Liver (tissue), 9 donors: Measurements from ENCODE around the gene KIAA1217. TPM values are rescaled to one million over a fixed set of nuclear protein-coding genes. Genes with fewer than 3 reads are reported as not detected.

Experiments
- DNase-seq: peaks from one replicate; pipeline ENCODE4 v3.0.0-alpha.2; 2017; ENCODE audit warnings: low spot score
- H3K27ac ChIP-seq, 2 donors: one replicate each; pipeline ENCODE4 v1.7.0; 2013; ENCODE audit warnings: inconsistent platforms in 2 of 2, low read length in 2 of 2, control low read depth in 1 of 2, low read depth in 1 of 2, mild to moderate bottlenecking in 1 of 2
- H3K27me3 ChIP-seq, 4 donors: one replicate each; pipeline versions ENCODE4 v1.6.1 to v1.7.0; 2013; ENCODE audit warnings: low read length in 3 of 4, inconsistent platforms in 1 of 4, mild to moderate bottlenecking in 1 of 4, moderate library complexity in 1 of 4; ENCODE audit not compliant: control insufficient read depth in 4 of 4, insufficient read depth in 4 of 4
- H3K36me3 ChIP-seq, 4 donors: one replicate each; pipeline versions ENCODE4 v1.6.1 to v1.7.0; 2013; ENCODE audit warnings: low read length in 3 of 4, mild to moderate bottlenecking in 3 of 4, low read depth in 1 of 4, moderate library complexity in 1 of 4; ENCODE audit not compliant: control insufficient read depth in 4 of 4, insufficient read depth in 3 of 4
- H3K4me1 ChIP-seq, 4 donors: one replicate each; pipeline versions ENCODE4 v1.6.1 to v1.7.0; 2013; ENCODE audit warnings: low read length in 3 of 4, mild to moderate bottlenecking in 3 of 4, moderate library complexity in 1 of 4; ENCODE audit not compliant: control insufficient read depth in 4 of 4, insufficient read depth in 4 of 4
- H3K4me3 ChIP-seq, 3 donors: one replicate each; pipeline versions ENCODE4 v1.6.1 to v1.7.0; 2013; ENCODE audit warnings: low read length in 3 of 3, control low read depth in 1 of 3, low read depth in 1 of 3, mild to moderate bottlenecking in 1 of 3
- H3K9ac ChIP-seq, 2 donors: one replicate each; pipeline ENCODE4 v1.7.0; 2013; ENCODE audit warnings: low read length in 2 of 2, mild to moderate bottlenecking in 2 of 2, moderate library complexity in 2 of 2, control low read depth in 1 of 2, low read depth in 1 of 2
- H3K9me3 ChIP-seq, 4 donors: one replicate each; pipeline versions ENCODE4 v1.6.1 to v1.7.0; 2013; ENCODE audit warnings: low read length in 3 of 4; ENCODE audit not compliant: control insufficient read depth in 4 of 4
- CTCF ChIP-seq: fragments of 150-350 bp; IDR thresholded peaks from 2 replicates; pipeline ENCODE4 v1.5.1; 2017; ENCODE audit warnings: improper control_type of control experiment, low read depth, low read length; ENCODE audit not compliant: missing input control
- FOXA1 ChIP-seq: IDR thresholded peaks from 2 replicates; pipeline ENCODE4 v1.6.1; 2016; ENCODE audit warnings: antibody characterized with exemption
- GABPA ChIP-seq, 2 donors: IDR thresholded peaks in 1 of 2; conservative IDR thresholded peaks in 1 of 2; 2 replicates each; pipeline ENCODE4 v1.6.1; 2016; ENCODE audit warnings: antibody characterized with exemption in 2 of 2, mild to moderate bottlenecking in 1 of 2, moderate library complexity in 1 of 2
- HNF4A ChIP-seq, 2 donors: conservative IDR thresholded peaks; 2 replicates each; pipeline ENCODE4 v1.6.1; 2016; ENCODE audit warnings: antibody characterized with exemption in 2 of 2, mild to moderate bottlenecking in 2 of 2
- HNF4G ChIP-seq: IDR thresholded peaks from 2 replicates; pipeline ENCODE4 v1.6.1; 2016; ENCODE audit warnings: antibody characterized with exemption
- JUND ChIP-seq, 2 donors: IDR thresholded peaks; 2 replicates each; pipeline ENCODE4 v1.6.1; 2016; ENCODE audit warnings: antibody characterized with exemption in 2 of 2
- NR2F2 ChIP-seq: IDR thresholded peaks from 2 replicates; pipeline ENCODE4 v1.6.1; 2016; ENCODE audit warnings: antibody characterized with exemption
- RAD21 ChIP-seq, 2 donors: IDR thresholded peaks; 2 replicates each; pipeline ENCODE4 v1.6.1; 2016; ENCODE audit warnings: antibody characterized with exemption in 2 of 2, mild to moderate bottlenecking in 2 of 2
- REST ChIP-seq: IDR thresholded peaks from 2 replicates; pipeline ENCODE4 v1.6.1; 2016; ENCODE audit warnings: antibody characterized with exemption, mild to moderate bottlenecking
- SP1 ChIP-seq: IDR thresholded peaks from 2 replicates; pipeline ENCODE4 v1.6.1; 2018; ENCODE audit warnings: antibody characterized with exemption, mild to moderate bottlenecking
- TAF1 ChIP-seq: conservative IDR thresholded peaks from 2 replicates; pipeline ENCODE4 v1.6.1; 2016; ENCODE audit warnings: antibody characterized with exemption, mild to moderate bottlenecking
- YY1 ChIP-seq: IDR thresholded peaks from 2 replicates; pipeline ENCODE4 v1.6.1; 2016; ENCODE audit warnings: antibody characterized with exemption, mild to moderate bottlenecking
- WGBS: extraction: QIAGEN DNeasy Blood & Tissue Kit; methylation state at CpG from one replicate; pipeline ENCODE4 v1.1.7; 2013; 5-methylcytosine and 5-hydroxymethylcytosine counted together
- polyA plus RNA-seq, 2 donors: library from polyadenylated mRNA; stranded (reverse) in 1 of 2; unstranded in 1 of 2; fragments of 200-250 nt in 1 of 2; fragments of >200 nt in 1 of 2; fragmentation: Nextera tagmentation in 1 of 2; extraction: Ambion mirVana in 1 of 2; gene quantifications; one replicate each; pipeline versions ENCODE4 v1.2.1 to v1.2.3, GENCODE V29; 2013 to 2015
- total RNA-seq, 2 donors: library from RNA; depleted of rRNA; stranded (reverse); fragments of >200 nt; gene quantifications; one replicate each; pipeline ENCODE4 v1.2.3, GENCODE V29; 2014
- TF ChIP-seq, protein P1 (sequence below): IDR thresholded peaks from 2 replicates; pipeline ENCODE4 v1.6.1; 2016; ENCODE audit warnings: antibody characterized with exemption
- TF ChIP-seq, protein P2 (sequence below): IDR thresholded peaks from 2 replicates; pipeline ENCODE4 v1.6.1; 2016; ENCODE audit warnings: antibody characterized with exemption
- TF ChIP-seq, protein P3 (sequence below): IDR thresholded peaks from 2 replicates; pipeline ENCODE4 v1.6.1; 2016; ENCODE audit warnings: antibody characterized with exemption
- donor health status: healthy.
- donor health status: healthy.
- donor health status: healthy.
- donor health status: healthy.
- donor health status: healthy.

KIAA1217 gene
- total and polyA plus RNA-seq, 4 donors = 4.5 to 12.8 (median 6.8) TPM

DNA sequence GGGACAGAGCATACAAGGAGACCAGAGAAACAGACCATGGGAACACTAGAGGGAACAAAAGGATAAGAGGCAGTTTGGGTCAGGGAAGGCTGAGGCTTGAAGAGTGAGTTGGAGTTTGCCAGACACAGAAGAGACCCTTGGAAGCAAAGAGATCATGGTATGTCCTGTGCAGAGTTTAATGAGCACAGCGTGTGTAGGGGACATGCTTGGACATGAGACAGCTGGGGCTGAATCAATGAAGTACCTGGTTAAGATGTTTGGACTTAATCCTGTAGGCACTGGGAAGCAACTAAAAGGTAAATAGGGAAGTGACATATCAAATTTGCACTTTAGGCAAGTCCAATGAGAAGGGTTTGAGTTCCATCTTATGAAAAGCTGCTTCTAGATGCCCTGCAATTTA lies 79.6 kb downstream of the KIAA1217 start:
- 87% methylated on average over 1 of the region's 1 CpG for WGBS
- Histone ChIP-seq H3K9me3 (no peaks in the 10 kb centered on the region), H3K27ac (no peak overlapping the region), H3K4me3 (no peak overlapping the region), H3K4me1 (no peaks in the 10 kb centered on the region), H3K27me3 (no peaks in the 10 kb centered on the region), H3K36me3 (no peaks in the 10 kb centered on the region), H3K9ac (no peak overlapping the region)
- TF ChIP-seq GABPA (IDR thresholded peaks at IDR 0.05 in 1 of 2, conservative IDR thresholded peaks at IDR 0.05 in 1 of 2) (no peak), JUND (IDR thresholded peaks at IDR 0.05) (no peak), CTCF (no peak), FOXA1 (no peak), NR2F2 (no peak)
- TF ChIP-seq, protein P1, sequence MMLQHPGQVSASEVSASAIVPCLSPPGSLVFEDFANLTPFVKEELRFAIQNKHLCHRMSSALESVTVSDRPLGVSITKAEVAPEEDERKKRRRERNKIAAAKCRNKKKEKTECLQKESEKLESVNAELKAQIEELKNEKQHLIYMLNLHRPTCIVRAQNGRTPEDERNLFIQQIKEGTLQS = no peak
- TF ChIP-seq, protein P2, sequence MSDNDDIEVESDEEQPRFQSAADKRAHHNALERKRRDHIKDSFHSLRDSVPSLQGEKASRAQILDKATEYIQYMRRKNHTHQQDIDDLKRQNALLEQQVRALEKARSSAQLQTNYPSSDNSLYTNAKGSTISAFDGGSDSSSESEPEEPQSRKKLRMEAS = no peak
- no peak for DNase-seq

DNA sequence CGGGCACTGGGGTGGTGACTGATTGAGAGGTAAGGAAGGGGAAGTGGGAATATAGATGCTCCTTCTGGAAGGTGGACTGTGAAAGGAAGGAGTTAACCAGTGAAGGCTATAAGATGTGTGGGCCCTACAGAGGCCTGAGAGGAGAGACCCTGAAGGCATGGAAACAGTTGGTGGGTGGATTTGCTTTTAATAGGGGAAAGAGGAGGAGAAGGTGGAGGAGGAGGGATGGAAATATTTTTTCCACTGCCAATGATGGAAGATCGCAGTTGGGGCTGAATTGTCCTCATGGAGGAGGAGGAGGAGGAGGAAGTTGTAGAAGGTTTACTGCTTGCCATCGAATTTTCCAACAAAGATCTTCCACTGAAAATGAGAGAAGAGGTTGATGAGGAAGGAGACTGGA lies 80.3 kb downstream of the KIAA1217 start:
- Histone ChIP-seq H3K9ac (no peak overlapping the region), H3K4me1 (no peaks in the 10 kb centered on the region), H3K36me3 (no peaks in the 10 kb centered on the region), H3K4me3 (no peak overlapping the region), H3K27me3 (no peaks in the 10 kb centered on the region), H3K27ac (no peak overlapping the region), H3K9me3 (no peaks in the 10 kb centered on the region)
- TF ChIP-seq HNF4A (conservative IDR thresholded peaks at IDR 0.05) (no peak), YY1 (no peak), FOXA1 (no peak), RAD21 (IDR thresholded peaks at IDR 0.05) (no peak), SP1 (no peak), NR2F2 (no peak)
- TF ChIP-seq, protein P2 = no peak
- no peak for DNase-seq
- 84% methylated on average over 3 of the region's 3 CpGs for WGBS

DNA sequence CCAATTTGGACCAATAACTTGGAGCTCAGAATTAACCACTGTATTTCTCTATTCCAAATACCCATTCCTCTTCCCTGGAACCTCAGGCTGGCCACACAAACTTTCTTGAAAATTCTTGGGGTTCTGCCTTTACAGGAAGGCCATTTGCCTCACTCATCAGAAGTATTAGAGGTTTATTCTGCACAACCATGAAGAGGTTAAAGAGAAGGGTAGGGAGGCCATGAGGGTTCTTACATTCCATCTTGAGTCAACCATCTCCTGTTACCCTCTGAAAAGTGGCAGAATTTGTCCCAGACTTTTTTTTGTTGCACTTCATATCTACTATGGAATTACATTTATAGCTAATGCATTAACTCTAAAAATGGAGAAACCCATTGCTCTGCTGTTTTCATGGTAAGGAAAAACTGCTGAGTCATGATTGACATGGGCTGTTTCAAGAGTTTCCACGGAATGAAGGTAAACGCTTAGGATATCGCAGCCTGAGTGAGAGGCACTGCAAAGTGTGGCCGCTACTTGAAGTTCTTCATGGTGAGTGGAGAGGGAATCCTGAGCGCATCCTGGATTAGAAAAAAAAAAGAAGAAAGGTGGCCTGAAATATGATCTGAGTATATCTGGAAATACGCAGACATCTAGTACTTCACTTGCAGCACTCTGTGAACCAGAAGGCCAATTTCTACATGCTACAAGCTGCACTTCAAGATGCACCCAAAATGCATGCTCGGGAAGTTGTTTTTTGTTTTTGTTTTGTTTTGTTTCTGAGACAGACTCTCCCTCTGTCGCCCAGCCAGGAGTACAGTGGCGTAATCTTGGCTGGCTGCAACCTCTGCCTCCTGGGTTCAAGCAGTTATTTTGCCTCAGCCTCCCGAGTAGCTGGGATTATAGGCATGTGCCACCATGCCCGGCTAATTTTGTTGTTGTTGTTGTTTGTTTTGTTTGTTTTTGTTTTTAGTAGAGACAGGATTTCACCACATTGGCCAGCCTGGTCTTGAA lies 83.7 kb downstream of the KIAA1217 start:
- Histone ChIP-seq H3K27me3 (no peaks in the 10 kb centered on the region), H3K9ac (no peak overlapping the region), H3K27ac (no peak overlapping the region), H3K36me3 (no peaks in the 10 kb centered on the region), H3K4me1 (no peaks in the 10 kb centered on the region), H3K9me3 (no peaks in the 10 kb centered on the region), H3K4me3 (no peak overlapping the region)
- 87% methylated on average over 11 of the region's 11 CpGs for WGBS
- DNase-seq = no peak
- TF ChIP-seq, protein P3, sequence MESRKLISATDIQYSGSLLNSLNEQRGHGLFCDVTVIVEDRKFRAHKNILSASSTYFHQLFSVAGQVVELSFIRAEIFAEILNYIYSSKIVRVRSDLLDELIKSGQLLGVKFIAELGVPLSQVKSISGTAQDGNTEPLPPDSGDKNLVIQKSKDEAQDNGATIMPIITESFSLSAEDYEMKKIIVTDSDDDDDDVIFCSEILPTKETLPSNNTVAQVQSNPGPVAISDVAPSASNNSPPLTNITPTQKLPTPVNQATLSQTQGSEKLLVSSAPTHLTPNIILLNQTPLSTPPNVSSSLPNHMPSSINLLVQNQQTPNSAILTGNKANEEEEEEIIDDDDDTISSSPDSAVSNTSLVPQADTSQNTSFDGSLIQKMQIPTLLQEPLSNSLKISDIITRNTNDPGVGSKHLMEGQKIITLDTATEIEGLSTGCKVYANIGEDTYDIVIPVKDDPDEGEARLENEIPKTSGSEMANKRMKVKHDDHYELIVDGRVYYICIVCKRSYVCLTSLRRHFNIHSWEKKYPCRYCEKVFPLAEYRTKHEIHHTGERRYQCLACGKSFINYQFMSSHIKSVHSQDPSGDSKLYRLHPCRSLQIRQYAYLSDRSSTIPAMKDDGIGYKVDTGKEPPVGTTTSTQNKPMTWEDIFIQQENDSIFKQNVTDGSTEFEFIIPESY = no peak
- TF ChIP-seq FOXA1 = no peak
- no peak for TF ChIP-seq REST
- TF ChIP-seq TAF1 = no peak
- TF ChIP-seq GABPA (IDR thresholded peaks at IDR 0.05 in 1 of 2, conservative IDR thresholded peaks at IDR 0.05 in 1 of 2) = no peak
- TF ChIP-seq HNF4G = no peak
- TF ChIP-seq SP1 = no peak
- no peak for TF ChIP-seq YY1
- TF ChIP-seq CTCF = no peak
